Neural progenitor cell (in vitro differentiated cells): ENCODE measurements around the gene CAMSAP1. TPM values are rescaled to one million over a fixed set of nuclear protein-coding genes. Genes with fewer than 3 reads are reported as not detected.

Source experiments
- DNase-seq: peaks from one replicate; pipeline ENCODE4 v3.0.0-alpha.2; 2016; ENCODE audit warnings: low spot score
- H2AFZ ChIP-seq: fragments of 200-600 bp; sonication (generic); replicated peaks from 2 replicates; pipeline ENCODE4 v1.6.1; 2016; ENCODE audit warnings: antibody characterized with exemption
- H3F3A ChIP-seq: fragments of 200-600 bp; sonication (generic); 2 replicates; pipeline ENCODE4 v1.6.1; 2016; ENCODE audit warnings: antibody characterized with exemption, low read depth
- H3K27ac ChIP-seq: fragments of 200-600 bp; sonication (generic); 2 replicates; pipeline ENCODE4 v1.5.1; 2016; ENCODE audit warnings: mild to moderate bottlenecking
- H3K27me3 ChIP-seq: fragments of 200-600 bp; sonication (generic); 2 replicates; pipeline ENCODE4 v1.6.1; 2016; ENCODE audit warnings: mild to moderate bottlenecking, moderate library complexity
- H3K36me3 ChIP-seq: fragments of 200-600 bp; sonication (generic); 2 replicates; pipeline ENCODE4 v1.5.1; 2016
- H3K4me1 ChIP-seq: fragments of 200-600 bp; sonication (generic); 2 replicates; pipeline ENCODE4 v1.6.1; 2016; ENCODE audit warnings: mixed run types
- H3K4me2 ChIP-seq: fragments of 200-600 bp; sonication (generic); 2 replicates; pipeline ENCODE4 v1.6.1; 2016
- H3K4me3 ChIP-seq: fragments of 200-600 bp; sonication (generic); 2 replicates; pipeline ENCODE4 v1.5.1; 2016
- H3K79me2 ChIP-seq: fragments of 200-600 bp; sonication (generic); 2 replicates; pipeline ENCODE4 v1.6.1; 2016; ENCODE audit warnings: low read depth
- H3K9ac ChIP-seq: fragments of 200-600 bp; sonication (generic); 2 replicates; pipeline ENCODE4 v1.6.1; 2016
- H3K9me3 ChIP-seq: fragments of 200-600 bp; sonication (generic); 2 replicates; pipeline ENCODE4 v1.5.1; 2016; ENCODE audit warnings: low read depth
- H4K20me1 ChIP-seq: fragments of 200-600 bp; sonication (generic); 2 replicates; pipeline ENCODE4 v1.6.1; 2016; ENCODE audit warnings: low read depth
- H3K27ac Mint-ChIP-seq: 3 replicates; pipeline ENCODE4 v1.8.0; 2021; ENCODE audit warnings: mixed read lengths
- H3K27me3 Mint-ChIP-seq: 2 replicates; pipeline ENCODE4 v1.8.0; 2022; ENCODE audit warnings: low read depth, mild to moderate bottlenecking, inconsistent platforms, moderate library complexity, mixed read lengths; ENCODE audit not compliant: insufficient read depth
- H3K36me3 Mint-ChIP-seq: 3 replicates; pipeline ENCODE4 v1.8.0; 2021; ENCODE audit warnings: mixed read lengths
- H3K4me1 Mint-ChIP-seq: 3 replicates; pipeline ENCODE4 v1.8.0; 2021; ENCODE audit warnings: mixed read lengths
- H3K4me3 Mint-ChIP-seq: 3 replicates; pipeline ENCODE4 v1.8.0; 2021; ENCODE audit warnings: mild to moderate bottlenecking, moderate library complexity, mixed read lengths
- H3K9me3 Mint-ChIP-seq: 3 replicates; pipeline ENCODE4 v1.8.0; 2020; ENCODE audit warnings: mixed read lengths
- EZH2 ChIP-seq: fragments of 200-600 bp; sonication (generic); IDR thresholded peaks from 2 replicates; pipeline ENCODE4 v1.6.1; 2017; ENCODE audit warnings: antibody characterized with exemption, mild to moderate bottlenecking, moderate library complexity
- EZH2phosphoT487 ChIP-seq: fragments of 200-600 bp; sonication (generic); IDR thresholded peaks from 2 replicates; pipeline ENCODE4 v1.6.1; 2017; ENCODE audit warnings: antibody characterized with exemption
- total RNA-seq: library from RNA; depleted of rRNA; stranded (reverse); fragments of >200 nt; gene quantifications from 2 replicates; pipeline ENCODE4 v1.2.3, GENCODE V29; 2015; ENCODE audit warnings: low replicate concordance
- TF ChIP-seq, protein P1 (sequence below): fragments of 200-600 bp; sonication (generic); IDR thresholded peaks from 2 replicates; pipeline ENCODE4 v1.5.1; 2017; ENCODE audit warnings: antibody characterized with exemption, mild to moderate bottlenecking

CAMSAP1 gene
- total RNA-seq, 1 donor from 2014 or later = 39.3 TPM

DNA sequence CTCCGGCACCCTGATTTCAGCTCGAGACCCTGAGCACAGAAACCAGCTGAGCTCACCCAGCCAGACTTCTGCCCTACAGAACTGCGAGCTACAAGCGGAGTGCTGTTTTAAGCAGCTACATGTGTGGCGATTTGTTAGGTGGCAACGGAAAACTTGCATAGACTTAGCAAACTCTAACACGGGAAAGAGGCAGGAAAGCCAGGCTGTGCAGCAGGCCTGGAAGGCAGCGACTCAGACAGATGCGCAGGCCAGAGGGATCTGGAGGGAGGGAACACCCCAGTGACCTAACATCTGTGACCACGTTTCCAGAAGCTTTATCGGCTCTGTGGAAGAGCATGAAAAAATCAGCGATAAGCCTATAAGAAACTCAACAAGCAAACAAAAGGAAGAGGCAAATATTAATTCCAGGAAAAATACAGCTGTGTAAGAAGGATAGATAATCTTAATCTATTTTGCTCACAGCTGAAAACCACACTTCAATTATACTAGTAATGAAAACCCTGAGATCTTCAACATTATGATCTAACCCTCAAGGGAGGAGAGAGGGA lies 42.9 kb upstream of the CAMSAP1 start:
- H3K9ac ChIP-seq = no peak overlapping the region
- no peaks in the 10 kb centered on the region for H3K36me3 ChIP-seq

DNA sequence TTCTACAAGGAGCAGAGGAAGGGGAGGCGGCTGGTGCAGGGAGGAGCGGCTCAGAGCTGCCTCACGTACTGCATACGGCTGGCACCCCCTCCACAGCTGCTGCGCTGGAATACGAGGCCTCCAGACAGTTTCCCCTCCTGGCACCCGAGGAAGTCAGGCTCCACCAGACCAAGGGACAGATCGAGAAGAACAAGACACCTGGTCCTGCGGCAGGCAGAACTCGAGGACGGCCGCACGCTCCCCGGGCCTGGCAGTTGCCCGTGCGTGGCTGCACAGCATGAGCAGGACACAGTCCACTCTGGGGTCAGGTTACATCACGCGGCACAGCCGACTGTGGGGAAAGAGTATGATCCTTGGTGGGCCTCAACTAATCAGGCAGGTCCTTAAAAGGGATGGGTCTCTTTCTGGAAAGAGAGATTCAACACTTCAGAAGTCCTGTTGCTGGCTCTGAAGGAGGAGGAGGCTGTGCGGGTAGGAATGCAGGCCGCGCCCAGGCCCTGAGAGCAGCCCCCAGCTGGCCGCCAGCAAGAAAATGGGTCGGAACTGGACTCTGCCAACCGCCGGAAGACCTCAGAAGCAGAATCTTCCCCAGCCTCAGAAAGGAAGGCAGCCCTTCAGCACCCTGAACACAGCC lies 42.3 kb upstream of the CAMSAP1 start:
- no peak overlapping the region for H3K9ac ChIP-seq
- H3K9me3 Mint-ChIP-seq = no peaks in the 10 kb centered on the region

More for the DNA sequence above, 42.9 kb upstream of the CAMSAP1 start:
- no peak overlapping the region for H3K4me3 Mint-ChIP-seq
- Histone ChIP-seq H3K79me2 (peaks cover under 1% of the 10 kb centered on the region), H3K27ac (no peak overlapping the region), H3K9me3 (no peaks in the 10 kb centered on the region), H3K4me1 (peaks cover 6% of the 10 kb centered on the region), H3K27me3 (no peaks in the 10 kb centered on the region), H3K4me3 (no peak overlapping the region), H2AFZ (no peak overlapping the region), H4K20me1 (peaks cover 3% of the 10 kb centered on the region), H3K4me2 (no peak overlapping the region), H3F3A (no peaks in the 10 kb centered on the region)
- peaks cover 11% of the 10 kb centered on the region for H3K36me3 Mint-ChIP-seq
- no peak for DNase-seq
- H3K27me3 Mint-ChIP-seq = no peaks in the 10 kb centered on the region
- TF ChIP-seq, protein P1, sequence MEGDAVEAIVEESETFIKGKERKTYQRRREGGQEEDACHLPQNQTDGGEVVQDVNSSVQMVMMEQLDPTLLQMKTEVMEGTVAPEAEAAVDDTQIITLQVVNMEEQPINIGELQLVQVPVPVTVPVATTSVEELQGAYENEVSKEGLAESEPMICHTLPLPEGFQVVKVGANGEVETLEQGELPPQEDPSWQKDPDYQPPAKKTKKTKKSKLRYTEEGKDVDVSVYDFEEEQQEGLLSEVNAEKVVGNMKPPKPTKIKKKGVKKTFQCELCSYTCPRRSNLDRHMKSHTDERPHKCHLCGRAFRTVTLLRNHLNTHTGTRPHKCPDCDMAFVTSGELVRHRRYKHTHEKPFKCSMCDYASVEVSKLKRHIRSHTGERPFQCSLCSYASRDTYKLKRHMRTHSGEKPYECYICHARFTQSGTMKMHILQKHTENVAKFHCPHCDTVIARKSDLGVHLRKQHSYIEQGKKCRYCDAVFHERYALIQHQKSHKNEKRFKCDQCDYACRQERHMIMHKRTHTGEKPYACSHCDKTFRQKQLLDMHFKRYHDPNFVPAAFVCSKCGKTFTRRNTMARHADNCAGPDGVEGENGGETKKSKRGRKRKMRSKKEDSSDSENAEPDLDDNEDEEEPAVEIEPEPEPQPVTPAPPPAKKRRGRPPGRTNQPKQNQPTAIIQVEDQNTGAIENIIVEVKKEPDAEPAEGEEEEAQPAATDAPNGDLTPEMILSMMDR = no peak
- no peak for TF ChIP-seq EZH2phosphoT487
- no peak for TF ChIP-seq EZH2
- H3K9me3 Mint-ChIP-seq = no peaks in the 10 kb centered on the region
- peaks cover 10% of the 10 kb centered on the region for H3K4me1 Mint-ChIP-seq
- no peak overlapping the region for H3K27ac Mint-ChIP-seq

DNA sequence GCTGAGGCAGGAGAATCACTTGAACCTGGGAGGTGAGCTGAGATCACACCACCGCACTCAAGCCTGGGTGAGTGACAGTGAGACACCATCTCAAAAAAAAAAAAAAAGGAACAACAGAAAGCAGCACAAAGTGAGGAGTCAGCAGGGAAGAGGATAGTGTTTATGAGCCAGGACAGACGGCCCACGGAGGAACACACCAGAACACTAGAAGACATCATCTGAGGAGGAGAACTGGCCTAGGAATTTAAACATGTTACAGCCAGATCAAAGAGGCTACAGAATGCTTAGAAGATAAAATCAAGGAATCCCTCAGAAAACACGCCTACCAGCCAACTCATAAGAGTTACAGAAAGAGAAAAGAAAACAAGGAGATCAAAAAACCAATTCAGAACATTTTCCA lies 41.6 kb upstream of the CAMSAP1 start:
- H3K9me3 Mint-ChIP-seq = no peaks in the 10 kb centered on the region
- TF ChIP-seq, protein P1 = no peak
- no peak for TF ChIP-seq EZH2
- no peak for TF ChIP-seq EZH2phosphoT487
- H3K9me3 ChIP-seq = no peaks in the 10 kb centered on the region
- H2AFZ ChIP-seq = no peak overlapping the region
- H3K9ac ChIP-seq = no peak overlapping the region
- H3K36me3 ChIP-seq = no peaks in the 10 kb centered on the region
- H3K4me1 Mint-ChIP-seq = peaks cover 10% of the 10 kb centered on the region
- DNase-seq = no peak
- H3K27me3 Mint-ChIP-seq = no peaks in the 10 kb centered on the region
- H4K20me1 ChIP-seq = peaks cover 3% of the 10 kb centered on the region
- H3F3A ChIP-seq = no peaks in the 10 kb centered on the region
- no peaks in the 10 kb centered on the region for H3K27me3 ChIP-seq
- H3K27ac ChIP-seq = no peak overlapping the region
- peak overlapping the region; percentile 16 for H3K27ac Mint-ChIP-seq
- H3K4me2 ChIP-seq = no peak overlapping the region
- peaks cover 17% of the 10 kb centered on the region for H3K36me3 Mint-ChIP-seq
- no peak overlapping the region for H3K4me3 Mint-ChIP-seq
- no peak overlapping the region for H3K4me3 ChIP-seq
- peaks cover 6% of the 10 kb centered on the region for H3K4me1 ChIP-seq
- H3K79me2 ChIP-seq = no peaks in the 10 kb centered on the region

More for the DNA sequence above, 42.3 kb upstream of the CAMSAP1 start:
- H3K4me1 Mint-ChIP-seq = peaks cover 10% of the 10 kb centered on the region
- peaks cover 6% of the 10 kb centered on the region for H3K4me1 ChIP-seq
- no peak for TF ChIP-seq EZH2phosphoT487
- TF ChIP-seq, protein P1 = no peak
- no peak for TF ChIP-seq EZH2
- H3K27me3 Mint-ChIP-seq = no peaks in the 10 kb centered on the region
- no peaks in the 10 kb centered on the region for H3K79me2 ChIP-seq
- no peak for DNase-seq
- no peaks in the 10 kb centered on the region for H3K27me3 ChIP-seq
- peaks cover 15% of the 10 kb centered on the region for H3K36me3 Mint-ChIP-seq
- no peak overlapping the region for H3K4me2 ChIP-seq
- H3K27ac ChIP-seq = no peak overlapping the region
- H2AFZ ChIP-seq = no peak overlapping the region
- no peaks in the 10 kb centered on the region for H3K36me3 ChIP-seq
- no peak overlapping the region for H3K27ac Mint-ChIP-seq
- H3K4me3 Mint-ChIP-seq = no peak overlapping the region
- no peaks in the 10 kb centered on the region for H3K9me3 ChIP-seq
- no peaks in the 10 kb centered on the region for H3F3A ChIP-seq
- no peak overlapping the region for H3K4me3 ChIP-seq
- H4K20me1 ChIP-seq = peaks cover 3% of the 10 kb centered on the region
